ENCODE measurements around the gene PNCK. TPM values are rescaled to one million over a fixed set of nuclear protein-coding genes. Genes with fewer than 3 reads are reported as not detected.

The PNCK gene
- total and polyA plus RNA-seq, 10 of the 15 experiments (the other 5 are each of a cell fraction or from before 2014, with no cell fraction given): 0.21 to 0.67 (median 0.54) TPM; not detected in 7

- ChIA-PET CTCF (interaction anchor here (2.0 to 2.8 kb wide), 2 partner anchors 14 to 114 kb away, joined by 8 to 10 read pairs; no protein-coding TSS in a partner anchor), SMC1A (ENCODE audit: uncharacterized antibody, unreplicated experiment) (no interaction called here), RAD21 (ENCODE audit: unreplicated experiment) (no interaction called here), POLR2A (no interaction called here)
- FAIRE-seq: no peak
- intact Hi-C loops (cut with micrococcal nuclease; ENCODE audit: unreplicated experiment) (no loop called here), in situ Hi-C loops (cut with MboI) (loop anchor here (10.0 kb wide), 1 partner anchor 119 kb away; no protein-coding TSS in a partner anchor)
- Histone ChIP-seq H4K20me1 (ENCODE audit: control insufficient read depth, insufficient read depth) (no peaks in the 10 kb centered on the region), H3K4me1 (ENCODE audit: control insufficient read depth, insufficient read depth, low read length) (no peaks in the 10 kb centered on the region), H3K79me2 (ENCODE audit: control insufficient read depth, insufficient read depth, low read length) (no peaks in the 10 kb centered on the region), H2AFZ (ENCODE audit: control insufficient read depth, low read depth, low read length) (no peak overlapping the region), H3K27me3 (replicated peaks in 1 of 2; ENCODE audit: control insufficient read depth in 2 of 2, insufficient read depth in 2 of 2, low read length in 1 of 2) (no peaks in the 10 kb centered on the region), H3K36me3 (ENCODE audit: control insufficient read depth in 2 of 2, insufficient read depth in 2 of 2, low read length in 1 of 2) (no peaks in the 10 kb centered on the region), H3K27ac (ENCODE audit: control insufficient read depth, insufficient read depth) (no peak overlapping the region), H3K9ac (ENCODE audit: control insufficient read depth, insufficient read depth, low read length) (no peak overlapping the region), H3K9me3 (replicated peaks; ENCODE audit: control insufficient read depth, insufficient read depth, low read length) (no peaks in the 10 kb centered on the region; the same call in 2 of the 3 replicates), H3K4me2 (ENCODE audit: control insufficient read depth, insufficient read depth) (no peak overlapping the region), H3K4me3 (no peak overlapping the region)
- WGBS (ENCODE audit: insufficient coverage, insufficient replicate concordance, low lambda C conversion rate, missing lambda C conversion rate): 46% methylated on average over 2 of the region's 2 CpGs
- no TSS peak for BruUV-seq (replicated peaks)
- no peak for ATAC-seq
- TF ChIP-seq HDAC2 (IDR thresholded peaks at IDR 0.05): no peak
- TF ChIP-seq SUPT20H (IDR thresholded peaks at IDR 0.05; ENCODE audit: borderline replicate concordance, control insufficient read depth, low read depth, low read length): no peak
- no peak for TF ChIP-seq CHD1 (IDR thresholded peaks at IDR 0.05; ENCODE audit: low read depth, low read length)
- TF ChIP-seq FOS (IDR thresholded peaks at IDR 0.05; ENCODE audit: borderline replicate concordance, extremely low read depth, insufficient read length): no peak
- no peak for TF ChIP-seq CREB1 (IDR thresholded peaks at IDR 0.05; ENCODE audit: low read depth)
- TF ChIP-seq CUX1 (IDR thresholded peaks at IDR 0.05; ENCODE audit: insufficient replicate concordance, low read depth, low read length): no peak
- DNase-seq (ENCODE audit: low read depth, low spot score): no peak
Observed at GRCh38 chrX:153653556-153653955, 20.1 kb downstream of the PNCK start.
